HUES48 (cell line): ENCODE data around the gene LAMTOR2.

ENCODE experiments used
- H3K27ac ChIP-seq: one replicate; pipeline ENCODE4 v1.7.0; 2013; ENCODE audit warnings: low read depth, low read length, inconsistent platforms
- H3K27me3 ChIP-seq: 2 replicates; pipeline ENCODE4 v1.6.1; 2013; ENCODE audit warnings: mild to moderate bottlenecking, low read length; ENCODE audit not compliant: control insufficient read depth, insufficient read depth
- H3K36me3 ChIP-seq: 2 replicates; pipeline ENCODE4 v1.6.1; 2013; ENCODE audit warnings: low read length; ENCODE audit not compliant: control insufficient read depth, insufficient read depth
- H3K4me1 ChIP-seq: 2 replicates; pipeline ENCODE4 v1.6.1; 2013; ENCODE audit warnings: mild to moderate bottlenecking, low read length; ENCODE audit not compliant: control insufficient read depth, insufficient read depth
- H3K4me3 ChIP-seq: 2 replicates; pipeline ENCODE4 v1.5.1; 2013; ENCODE audit warnings: mild to moderate bottlenecking, low read depth, low read length
- H3K9ac ChIP-seq: 2 replicates; pipeline ENCODE4 v1.6.1; 2013; ENCODE audit warnings: mild to moderate bottlenecking, low read depth, low read length, moderate library complexity
- H3K9me3 ChIP-seq: 2 replicates; pipeline ENCODE4 v1.6.1; 2013; ENCODE audit warnings: low read length; ENCODE audit not compliant: control insufficient read depth, insufficient read depth

The LAMTOR2 gene

GRCh38 chr1:156099282-156099681, 44.7 kb downstream of the LAMTOR2 start:
- Histone ChIP-seq H3K4me3 (no peak overlapping the region), H3K27me3 (no peaks in the 10 kb centered on the region), H3K36me3 (no peaks in the 10 kb centered on the region), H3K9ac (no peak overlapping the region), H3K27ac (no peak overlapping the region), H3K4me1 (peaks cover 13% of the 10 kb centered on the region; the same call in 1 of the 2 replicates), H3K9me3 (no peaks in the 10 kb centered on the region)

- Histone ChIP-seq H3K36me3 (no peaks in the 10 kb centered on the region), H3K9ac (no peak overlapping the region), H3K9me3 (no peaks in the 10 kb centered on the region), H3K4me3 (no peak overlapping the region), H3K27me3 (no peaks in the 10 kb centered on the region), H3K4me1 (peaks cover 24% of the 10 kb centered on the region), H3K27ac (no peak overlapping the region)
Measured at GRCh38 chr1:156100205-156100995, 45.8 kb downstream of the LAMTOR2 start.

- H3K27me3 ChIP-seq = no peaks in the 10 kb centered on the region
- H3K9me3 ChIP-seq = no peaks in the 10 kb centered on the region
- H3K36me3 ChIP-seq = no peaks in the 10 kb centered on the region
- H3K4me1 ChIP-seq = peaks cover 27% of the 10 kb centered on the region
- no peak overlapping the region for H3K4me3 ChIP-seq
- no peak overlapping the region for H3K9ac ChIP-seq
- H3K27ac ChIP-seq = no peak overlapping the region
Measured at GRCh38 chr1:156101880-156102279, 47.3 kb downstream of the LAMTOR2 start.

GRCh38 chr1:156102633-156103511, 48.3 kb downstream of the LAMTOR2 start:
- Histone ChIP-seq H3K36me3 (no peaks in the 10 kb centered on the region), H3K27ac (peak overlapping the region; percentile 3), H3K27me3 (no peaks in the 10 kb centered on the region), H3K9me3 (no peaks in the 10 kb centered on the region), H3K9ac (no peak overlapping the region), H3K4me3 (no peak overlapping the region), H3K4me1 (peaks cover 33% of the 10 kb centered on the region)

GRCh38 chr1:156103521-156103947, 49.0 kb downstream of the LAMTOR2 start:
- peak overlapping the region; percentile 21 for H3K27ac ChIP-seq
- no peak overlapping the region for H3K9ac ChIP-seq
- no peaks in the 10 kb centered on the region for H3K27me3 ChIP-seq
- no peaks in the 10 kb centered on the region for H3K9me3 ChIP-seq
- no peak overlapping the region for H3K4me3 ChIP-seq
- no peaks in the 10 kb centered on the region for H3K36me3 ChIP-seq
- peaks cover 38% of the 10 kb centered on the region for H3K4me1 ChIP-seq

GRCh38 chr1:156104065-156104810, 49.7 kb downstream of the LAMTOR2 start:
- Histone ChIP-seq H3K9me3 (no peaks in the 10 kb centered on the region), H3K36me3 (no peaks in the 10 kb centered on the region), H3K27me3 (no peaks in the 10 kb centered on the region), H3K4me1 (peaks cover 38% of the 10 kb centered on the region), H3K9ac (no peak overlapping the region), H3K4me3 (no peak overlapping the region), H3K27ac (peak overlapping the region; percentile 96)

GRCh38 chr1:156104861-156105832, 50.6 kb downstream of the LAMTOR2 start:
- Histone ChIP-seq H3K9me3 (no peaks in the 10 kb centered on the region), H3K36me3 (no peaks in the 10 kb centered on the region), H3K9ac (peak overlapping the region; percentile 62; the same call in 1 of the 2 replicates), H3K4me3 (peak overlapping the region; percentile 60; the same call in 1 of the 2 replicates), H3K27ac (peak overlapping the region; percentile 96), H3K4me1 (peaks cover 38% of the 10 kb centered on the region), H3K27me3 (no peaks in the 10 kb centered on the region)

- H3K4me3 ChIP-seq = peak overlapping the region; percentile 28
- H3K36me3 ChIP-seq = no peaks in the 10 kb centered on the region
- peak overlapping the region; percentile 96 for H3K27ac ChIP-seq
- H3K27me3 ChIP-seq = no peaks in the 10 kb centered on the region; the same call in 1 of the 2 replicates
- no peaks in the 10 kb centered on the region for H3K9me3 ChIP-seq
- peaks cover 38% of the 10 kb centered on the region for H3K4me1 ChIP-seq
- no peak overlapping the region for H3K9ac ChIP-seq
Measured at GRCh38 chr1:156106624-156107488, 52.3 kb downstream of the LAMTOR2 start.

GRCh38 chr1:156108057-156108456, 53.5 kb downstream of the LAMTOR2 start:
- Histone ChIP-seq H3K27me3 (no peaks in the 10 kb centered on the region; the same call in 1 of the 2 replicates), H3K27ac (no peak overlapping the region), H3K9ac (no peak overlapping the region), H3K36me3 (no peaks in the 10 kb centered on the region), H3K4me1 (peaks cover 36% of the 10 kb centered on the region), H3K9me3 (no peaks in the 10 kb centered on the region), H3K4me3 (no peak overlapping the region)
